Mesendoderm (in vitro differentiated cells): ENCODE results near the gene MGAT4D.
A peak's percentile ranks its signal among the peaks of the same experiment; 100 is the strongest.
"Not testable (repeated sequence)": the region's sequence is repeated elsewhere in the genome, so short reads cannot be mapped to it uniquely, and the experiment has no call there.

Experiments
- DNase-seq: peaks from one replicate; pipeline ENCODE4 v3.0.0; 2013
- H2AK5ac ChIP-seq: 2 replicates; pipeline ENCODE4 v1.6.1; 2013; ENCODE audit warnings: low read length, inconsistent platforms
- H2BK120ac ChIP-seq: 2 replicates; pipeline ENCODE4 v1.6.1; 2013; ENCODE audit warnings: low read depth, mild to moderate bottlenecking, low read length, moderate library complexity, mixed read lengths
- H2BK15ac ChIP-seq: replicated peaks from 2 replicates; pipeline ENCODE4 v1.6.1; 2013; ENCODE audit warnings: low read depth, mild to moderate bottlenecking, moderate library complexity
- H2BK5ac ChIP-seq: 2 replicates; pipeline ENCODE4 v1.6.1; 2013; ENCODE audit warnings: low read length, inconsistent platforms
- H3K18ac ChIP-seq: 2 replicates; pipeline ENCODE4 v1.6.1; 2013; ENCODE audit warnings: mild to moderate bottlenecking, low read length, mixed read lengths
- H3K23ac ChIP-seq: one replicate; pipeline ENCODE4 v1.6.1; 2013; ENCODE audit warnings: low read length
- H3K27ac ChIP-seq: 2 replicates; pipeline ENCODE4 v1.5.1; 2013; ENCODE audit warnings: low read depth, mild to moderate bottlenecking, inconsistent platforms, low read length, moderate library complexity
- H3K27me3 ChIP-seq: 2 replicates; pipeline ENCODE4 v1.6.1; 2013; ENCODE audit warnings: low read length, control low read depth, mild to moderate bottlenecking, inconsistent platforms; ENCODE audit not compliant: insufficient read depth, poor library complexity
- H3K36me3 ChIP-seq: 2 replicates; pipeline ENCODE4 v1.6.1; 2013; ENCODE audit warnings: low read length, inconsistent platforms; ENCODE audit not compliant: control insufficient read depth, insufficient read depth
- H3K4ac ChIP-seq: one replicate; pipeline ENCODE4 v1.6.1; 2013; ENCODE audit warnings: low read depth, mild to moderate bottlenecking, low read length, moderate library complexity
- H3K4me1 ChIP-seq: 2 replicates; pipeline ENCODE4 v1.6.1; 2013; ENCODE audit warnings: low read depth, low read length, inconsistent platforms; ENCODE audit not compliant: control insufficient read depth
- H3K4me2 ChIP-seq: 2 replicates; pipeline ENCODE4 v1.6.1; 2013; ENCODE audit warnings: low read length
- H3K4me3 ChIP-seq: 2 replicates; pipeline ENCODE4 v1.5.1; 2013; ENCODE audit warnings: mild to moderate bottlenecking, low read length
- H3K56ac ChIP-seq: one replicate; pipeline ENCODE4 v1.6.1; 2013; ENCODE audit warnings: low read length
- H3K79me1 ChIP-seq: 2 replicates; pipeline ENCODE4 v1.6.1; 2013; ENCODE audit warnings: low read length, inconsistent platforms
- H3K79me2 ChIP-seq: 2 replicates; pipeline ENCODE4 v1.6.1; 2013; ENCODE audit warnings: mild to moderate bottlenecking, low read length; ENCODE audit not compliant: control insufficient read depth, insufficient read depth
- H3K9ac ChIP-seq: 2 replicates; pipeline ENCODE4 v1.6.1; 2013; ENCODE audit warnings: low read length, inconsistent platforms
- H4K5ac ChIP-seq: one replicate; pipeline ENCODE4 v1.6.1; 2013; ENCODE audit warnings: low read length
- H4K8ac ChIP-seq: one replicate; pipeline ENCODE4 v1.6.1; 2013; ENCODE audit warnings: low read depth, mild to moderate bottlenecking, control low read depth, low read length, moderate library complexity
- WGBS: extraction: QIAGEN DNeasy Blood & Tissue Kit; methylation state at CpG from one replicate; pipeline ENCODE4 v1.1.7; 2013; ENCODE audit warnings: low lambda C conversion rate, missing lambda C conversion rate; ENCODE audit not compliant: insufficient coverage; ENCODE audit errors: extremely low coverage; 5-methylcytosine and 5-hydroxymethylcytosine counted together

The MGAT4D gene

GRCh38 chr4:140427106-140427918 is 70.8 kb downstream of the MGAT4D start, which contains the start of gene CLGN:
Gene CLGN (minus strand): TSS chr4:140427648. CDS start chr4:140413078, 14,570 bp downstream.
- peak within 1 kb of the TSS; percentile 99 for H3K4me2 ChIP-seq
- no peak within 1 kb of the TSS for H3K23ac ChIP-seq
- H3K56ac ChIP-seq = peak within 1 kb of the TSS; percentile 91
- WGBS = no CpG with 5 or more reads among the region's 73 CpGs
- peak within 1 kb of the TSS; percentile 52 for H3K27ac ChIP-seq
- H3K79me2 ChIP-seq = no peaks in the 10 kb centered on the region
- no peaks in the 10 kb centered on the region for H3K36me3 ChIP-seq
- H3K27me3 ChIP-seq = no peaks in the 10 kb centered on the region
- no peak within 1 kb of the TSS for H2BK15ac ChIP-seq
- H4K5ac ChIP-seq = no peak within 1 kb of the TSS
- no peak within 1 kb of the TSS for H2AK5ac ChIP-seq
- H2BK5ac ChIP-seq = no peak within 1 kb of the TSS
- H3K9ac ChIP-seq = peak within 1 kb of the TSS; percentile 75
- peaks cover 3% of the 10 kb centered on the region for H3K4me1 ChIP-seq
- no peak within 1 kb of the TSS for H2BK120ac ChIP-seq
- no peaks in the 10 kb centered on the region for H3K79me1 ChIP-seq
- no peak within 1 kb of the TSS for H3K4ac ChIP-seq
- peak; percentile 94 for DNase-seq
- H3K4me3 ChIP-seq = peak within 1 kb of the TSS; percentile 64
- no peak within 1 kb of the TSS for H4K8ac ChIP-seq
- no peak within 1 kb of the TSS for H3K18ac ChIP-seq

- no peaks in the 10 kb centered on the region for H3K79me2 ChIP-seq
- peaks cover 3% of the 10 kb centered on the region for H3K4me1 ChIP-seq
- no peak overlapping the region for H4K8ac ChIP-seq
- H3K9ac ChIP-seq = peak overlapping the region; percentile 75
- H2BK5ac ChIP-seq = no peak overlapping the region
- H3K27me3 ChIP-seq = no peaks in the 10 kb centered on the region
- H3K23ac ChIP-seq = no peak overlapping the region
- H2AK5ac ChIP-seq = no peak overlapping the region
- peak overlapping the region; percentile 99 for H3K4me2 ChIP-seq
- peak; percentile 78 for DNase-seq
- no peaks in the 10 kb centered on the region for H3K36me3 ChIP-seq
- WGBS = no CpG with 5 or more reads among the region's 23 CpGs
- peak overlapping the region; percentile 64 for H3K4me3 ChIP-seq
- peak overlapping the region; percentile 91 for H3K56ac ChIP-seq
- no peak overlapping the region for H2BK120ac ChIP-seq
- no peak overlapping the region for H3K4ac ChIP-seq
- H2BK15ac ChIP-seq = no peak overlapping the region
- no peak overlapping the region for H3K27ac ChIP-seq
- H4K5ac ChIP-seq = no peak overlapping the region
- H3K18ac ChIP-seq = no peak overlapping the region
- H3K79me1 ChIP-seq = no peaks in the 10 kb centered on the region
These were observed 71.4 kb downstream of the MGAT4D start for GRCh38 chr4:140426610-140427105.

GRCh38 chr4:140423106-140423505 is 75.0 kb downstream of the MGAT4D start:
- H3K27me3 ChIP-seq = no peaks in the 10 kb centered on the region
- H2BK5ac ChIP-seq = no peak overlapping the region
- no peak overlapping the region for H2BK15ac ChIP-seq
- no peak overlapping the region for H3K18ac ChIP-seq
- no peaks in the 10 kb centered on the region for H3K79me1 ChIP-seq
- H4K8ac ChIP-seq = no peak overlapping the region
- H3K23ac ChIP-seq = no peak overlapping the region
- no peak overlapping the region for H3K4ac ChIP-seq
- H3K9ac ChIP-seq = no peak overlapping the region
- no peaks in the 10 kb centered on the region for H3K36me3 ChIP-seq
- no peak for DNase-seq
- H3K4me3 ChIP-seq = no peak overlapping the region
- no peak overlapping the region for H3K56ac ChIP-seq
- no peak overlapping the region for H2BK120ac ChIP-seq
- H3K27ac ChIP-seq = no peak overlapping the region
- H4K5ac ChIP-seq = no peak overlapping the region
- H3K79me2 ChIP-seq = no peaks in the 10 kb centered on the region
- no peak overlapping the region for H2AK5ac ChIP-seq
- peaks cover 3% of the 10 kb centered on the region for H3K4me1 ChIP-seq
- no peak overlapping the region for H3K4me2 ChIP-seq

DNA sequence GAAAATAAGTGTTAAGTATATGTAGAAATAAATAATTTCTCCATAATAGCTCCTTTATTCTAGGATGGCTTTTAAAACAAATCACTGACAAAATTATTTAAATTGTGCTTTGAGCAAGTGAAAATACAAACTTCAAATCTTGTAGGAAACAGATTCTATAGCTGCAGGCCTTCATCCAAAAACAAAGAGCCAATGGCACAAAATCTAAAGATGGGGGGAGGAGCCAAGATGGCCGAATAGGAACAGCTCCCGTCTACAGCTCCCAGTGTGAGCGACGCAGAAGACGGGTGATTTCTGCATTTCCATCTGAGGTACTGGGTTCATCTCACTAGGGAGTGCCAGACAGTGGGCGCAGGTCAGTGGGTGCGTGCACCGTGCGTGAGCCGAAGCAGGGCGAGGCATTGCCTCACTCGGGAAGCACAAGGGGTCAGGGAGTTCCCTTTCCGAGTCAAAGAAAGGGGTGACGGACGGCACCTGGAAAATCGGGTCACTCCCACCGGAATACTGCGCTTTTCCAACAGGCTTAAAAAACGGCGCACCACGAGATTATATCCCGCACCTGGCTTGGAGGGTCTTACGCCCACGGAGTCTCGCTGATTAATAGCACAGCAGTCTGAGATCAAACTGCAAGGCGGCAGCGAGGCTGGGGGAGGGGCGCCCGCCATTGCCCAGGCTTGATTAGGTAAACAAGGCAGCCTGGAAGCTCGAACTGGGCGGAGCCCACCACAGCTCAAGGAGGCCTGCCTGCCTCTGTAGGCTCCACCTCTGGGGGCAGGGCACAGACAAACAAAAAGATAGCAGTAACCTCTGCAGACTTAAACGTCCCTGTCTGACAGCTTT is 84.7 kb downstream of the MGAT4D start:
- H3K18ac ChIP-seq, H3K27ac ChIP-seq, H3K4me2 ChIP-seq, H3K36me3 ChIP-seq, H3K79me1 ChIP-seq, H4K5ac ChIP-seq, H3K4me1 ChIP-seq, H3K9ac ChIP-seq, H3K27me3 ChIP-seq, H3K4ac ChIP-seq, H2BK120ac ChIP-seq, H2AK5ac ChIP-seq, H3K79me2 ChIP-seq, H2BK15ac ChIP-seq, H4K8ac ChIP-seq, H3K23ac ChIP-seq, DNase-seq, H3K56ac ChIP-seq, H3K4me3 ChIP-seq, H2BK5ac ChIP-seq: not testable (repeated sequence)
- WGBS = no CpG with 5 or more reads among the region's 32 CpGs

GRCh38 chr4:140408974-140409373 is 89.1 kb downstream of the MGAT4D start:
- H3K4ac ChIP-seq = no peak overlapping the region
- no CpG with 5 or more reads among the region's 1 CpG for WGBS

More at GRCh38 chr4:140408974-140409373, 89.1 kb downstream of the MGAT4D start:
- H2BK5ac ChIP-seq = no peak overlapping the region
- no peak overlapping the region for H3K23ac ChIP-seq
- H2BK120ac ChIP-seq = no peak overlapping the region
- H3K56ac ChIP-seq = no peak overlapping the region
- no peak overlapping the region for H3K27ac ChIP-seq
- no peaks in the 10 kb centered on the region for H3K79me2 ChIP-seq
- H2BK15ac ChIP-seq = no peak overlapping the region
- no peak overlapping the region for H4K5ac ChIP-seq
- peaks cover 2% of the 10 kb centered on the region for H3K4me1 ChIP-seq
- no peak overlapping the region for H2AK5ac ChIP-seq
- H3K9ac ChIP-seq = no peak overlapping the region
- H3K4me2 ChIP-seq = no peak overlapping the region
- no peak overlapping the region for H3K18ac ChIP-seq
- no peak overlapping the region for H3K4me3 ChIP-seq
- DNase-seq = no peak
- no peaks in the 10 kb centered on the region for H3K79me1 ChIP-seq
- no peak overlapping the region for H4K8ac ChIP-seq
- H3K27me3 ChIP-seq = no peaks in the 10 kb centered on the region
- no peaks in the 10 kb centered on the region for H3K36me3 ChIP-seq
